ENCODE results near the gene GATAD2A.
"Not testable (repeated sequence)": the region's sequence is repeated elsewhere in the genome, so short reads cannot be mapped to it uniquely, and the experiment has no call there.

GATAD2A gene

DNA sequence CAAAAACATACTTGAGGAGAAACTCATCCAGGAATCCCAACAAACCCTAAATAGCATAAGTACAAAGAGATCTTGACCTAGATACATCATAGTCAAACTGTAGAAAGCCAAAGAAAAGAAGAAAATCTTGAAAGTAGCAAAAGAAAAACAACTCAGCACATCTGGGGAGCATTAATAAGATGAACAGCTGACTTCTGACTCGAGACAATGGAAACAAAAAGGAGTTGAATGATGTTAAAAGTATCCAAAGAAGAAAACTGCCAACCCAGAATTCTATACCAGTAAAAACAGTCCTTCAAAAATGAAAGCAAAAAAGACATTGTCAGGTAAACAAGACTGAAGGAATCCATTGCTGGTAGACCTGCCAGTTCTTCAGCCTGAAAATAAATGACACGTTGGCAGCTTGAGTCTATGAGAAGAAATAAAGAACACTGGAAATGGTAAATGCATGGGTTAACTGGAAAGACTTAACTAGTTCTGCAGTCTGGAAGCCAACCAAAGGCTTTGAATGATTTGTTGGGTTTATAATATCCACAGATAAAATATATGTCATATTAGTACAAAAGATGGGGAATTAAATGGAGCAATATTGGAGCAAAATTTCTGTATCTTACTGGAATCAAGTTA, 63.1 kb downstream of the GATAD2A start:
- no peak for DNase-seq

- peak; percentile 55 for DNase-seq
Observed at GRCh38 chr19:19470579-19470978, 65.1 kb downstream of the GATAD2A start.

GRCh38 chr19:19471682-19472081, 66.2 kb downstream of the GATAD2A start:
- DNase-seq: no peak

GRCh38 chr19:19472106-19472505, 66.6 kb downstream of the GATAD2A start:
- DNase-seq: not testable (repeated sequence)

DNA sequence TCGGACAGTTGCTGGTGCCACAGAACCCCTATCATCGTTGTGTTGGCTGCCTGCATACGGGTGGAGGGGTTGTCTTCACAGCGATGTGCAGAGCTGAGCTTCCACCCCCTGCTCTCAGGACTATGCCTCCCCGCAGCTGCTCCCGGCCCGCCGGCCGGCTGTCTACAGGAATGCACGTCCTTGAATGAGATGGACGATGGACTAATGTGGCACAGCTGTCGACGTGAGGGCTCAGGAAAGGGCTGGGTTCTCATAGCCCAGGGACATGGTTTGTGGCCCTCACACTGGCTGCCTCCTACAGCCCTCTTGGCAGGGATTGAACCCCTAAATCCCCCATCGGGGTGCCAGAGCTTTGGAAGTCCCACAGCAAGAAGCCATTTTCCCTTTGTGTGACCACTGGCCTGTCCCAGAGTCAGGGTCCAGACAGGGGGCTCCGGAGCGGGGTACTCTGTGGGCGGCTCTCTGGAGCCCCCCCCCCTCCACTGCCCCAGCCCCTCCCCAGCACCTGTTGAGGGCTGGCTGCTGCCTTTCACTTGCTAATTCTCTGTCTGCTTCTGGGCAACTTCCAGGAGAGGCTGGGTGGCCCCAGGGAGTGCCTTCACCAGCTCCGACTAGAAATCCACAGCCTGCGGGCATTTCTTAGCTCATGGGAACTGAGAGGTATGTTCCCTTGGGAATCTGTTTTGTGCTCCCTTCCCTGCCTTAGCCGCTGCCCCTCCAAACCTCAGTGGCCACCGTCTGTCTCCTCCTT, 69.7 kb downstream of the GATAD2A start:
- DNase-seq: no peak

- peak; percentile 30 for DNase-seq
Observed at GRCh38 chr19:19475849-19476828, 70.7 kb downstream of the GATAD2A start.

DNA sequence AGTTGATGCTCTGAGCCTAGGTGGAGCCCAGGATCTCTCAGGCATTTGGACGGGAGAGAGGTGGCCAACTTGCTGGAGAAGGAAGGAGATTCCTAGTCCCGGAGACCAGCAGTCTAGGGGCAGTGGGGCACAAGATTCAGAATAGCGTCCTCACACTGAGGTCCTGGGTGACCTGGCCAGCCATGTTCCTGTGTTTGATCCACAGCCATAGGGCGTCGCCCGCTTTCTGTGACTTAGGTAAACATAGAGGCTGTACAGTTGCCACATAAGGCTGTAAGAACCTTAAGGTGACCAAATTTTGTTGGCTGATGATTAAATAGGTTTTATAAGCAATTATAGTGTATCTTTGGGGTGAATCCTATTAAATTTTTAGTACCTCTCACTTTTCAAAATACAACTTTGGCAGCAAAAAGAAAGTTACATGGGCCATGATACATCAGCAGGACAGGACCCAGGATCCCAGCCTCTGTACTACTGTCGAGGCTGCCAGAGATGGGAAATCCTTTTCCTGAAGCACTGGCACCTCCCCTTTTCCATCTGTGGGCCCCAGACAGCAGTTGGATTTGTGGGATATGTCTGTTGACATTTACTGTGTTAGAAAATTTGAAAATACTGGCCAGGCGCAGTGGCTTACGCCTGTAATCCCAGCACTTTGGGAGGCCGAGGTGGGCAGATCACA, 72.4 kb downstream of the GATAD2A start:
- DNase-seq: no peak

GRCh38 chr19:19480688-19481087, 75.2 kb downstream of the GATAD2A start:
- DNase-seq: no peak

DNA sequence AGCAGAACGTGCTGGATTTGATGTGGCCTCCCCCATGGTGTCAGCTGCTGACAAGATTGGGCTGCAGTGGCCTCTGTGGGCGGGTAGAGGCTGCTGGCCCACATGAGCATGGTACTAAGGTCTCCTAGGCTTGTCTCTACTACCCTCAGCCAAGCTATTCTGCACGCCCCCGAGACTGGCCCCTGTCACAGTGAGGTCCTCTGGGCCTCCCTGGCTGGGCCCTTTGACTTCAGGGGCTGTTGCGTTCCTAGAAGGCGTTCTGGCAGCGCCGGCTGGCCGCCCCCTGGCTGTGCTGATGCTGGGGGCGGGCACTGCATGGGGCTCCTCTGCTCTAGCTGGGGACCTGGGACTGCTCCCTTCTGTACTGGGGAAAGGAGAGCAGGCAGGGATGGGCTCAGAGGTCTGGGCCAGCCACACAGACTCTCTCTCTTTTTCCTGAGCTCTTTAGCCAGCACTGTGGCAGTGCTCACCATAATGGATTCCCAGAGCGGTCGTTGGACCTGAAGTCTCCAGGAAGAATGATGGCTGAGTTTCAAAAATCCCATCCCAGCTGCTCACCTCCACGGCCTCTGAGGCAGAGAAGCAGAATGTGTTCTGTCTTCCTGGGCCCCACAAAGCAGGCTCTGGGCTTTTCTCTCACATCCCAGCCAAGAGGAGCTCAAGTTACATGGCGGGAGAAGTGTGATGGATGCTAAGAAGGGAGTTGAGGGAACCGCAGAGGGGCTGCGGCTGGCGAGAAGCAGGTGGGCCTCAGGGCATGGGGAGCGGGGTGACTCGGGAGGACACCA, 77.5 kb downstream of the GATAD2A start:
- DNase-seq: no peak

GRCh38 chr19:19485161-19485997, 79.9 kb downstream of the GATAD2A start:
- no peak for DNase-seq

GRCh38 chr19:19485998-19486290, 80.5 kb downstream of the GATAD2A start:
- DNase-seq: no peak

GRCh38 chr19:19486343-19487076, 81.0 kb downstream of the GATAD2A start:
- no peak for DNase-seq

- DNase-seq: no peak
Observed at GRCh38 chr19:19487077-19487949, 81.8 kb downstream of the GATAD2A start.

DNA sequence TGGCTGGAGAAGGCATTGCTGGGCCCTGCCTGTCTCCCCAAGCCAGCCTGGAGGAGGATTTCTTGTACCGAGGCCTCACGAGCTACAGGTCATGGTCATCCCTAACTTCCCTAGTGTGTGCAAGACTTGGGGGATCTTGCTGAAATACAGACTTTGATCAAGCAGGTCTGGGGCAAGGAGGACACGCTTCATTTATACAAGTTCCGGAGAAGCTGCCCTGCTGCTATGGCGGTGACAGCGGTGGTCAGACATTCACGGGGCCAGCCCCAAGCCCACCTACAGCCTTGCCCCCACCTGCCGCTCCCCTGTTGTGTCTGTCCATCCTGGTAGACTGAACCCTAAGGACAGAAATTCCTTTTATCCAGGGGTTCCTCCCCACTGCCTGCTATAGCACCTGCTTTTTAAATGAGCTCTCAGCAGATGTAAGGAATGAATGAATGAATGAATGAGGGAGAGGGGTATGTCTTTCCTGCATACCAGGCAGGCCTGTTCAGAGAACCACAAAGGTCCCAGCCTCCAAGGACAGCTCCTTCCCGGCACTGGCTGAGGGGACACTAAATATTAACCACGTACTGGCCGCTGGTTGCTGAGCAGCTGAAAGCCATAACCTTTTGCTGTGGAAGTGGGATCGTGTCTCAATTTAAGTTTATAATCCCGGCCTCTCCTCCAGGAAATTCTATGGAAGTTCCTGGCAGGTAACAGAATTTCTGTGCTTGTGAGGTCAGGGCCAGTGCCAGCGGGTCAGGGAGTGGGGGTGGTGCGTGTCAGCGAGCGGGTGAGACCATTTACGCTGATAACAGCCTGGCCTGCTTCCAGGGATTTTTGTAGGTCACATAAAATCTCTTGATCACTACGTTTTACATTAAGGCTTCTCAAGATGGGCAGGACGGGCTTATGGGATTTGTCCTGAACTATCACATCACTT, 82.7 kb downstream of the GATAD2A start:
- no peak for DNase-seq

GRCh38 chr19:19488875-19489690, 83.6 kb downstream of the GATAD2A start:
- DNase-seq: peak; percentile 83

- no peak for DNase-seq
Observed at GRCh38 chr19:19489804-19490204, 84.3 kb downstream of the GATAD2A start.

GRCh38 chr19:19490214-19490968, 84.9 kb downstream of the GATAD2A start:
- peak; percentile 70 for DNase-seq
